Stimulated activated CD8-positive, alpha-beta memory T cell treated with anti-CD3 and anti-CD28 coated beads, Interleukin-12 subunit alpha, Interleukin-12 subunit beta, amount 100 ng/mL, for 24 hours (primary cell): ENCODE data around the gene ATP11C.
"Not testable (repeated sequence)": the region's sequence is repeated elsewhere in the genome, so short reads cannot be mapped to it uniquely, and the experiment has no call there.

ENCODE experiments used
- DNase-seq: peaks from one replicate; pipeline ENCODE4 v3.0.0-alpha.2; 2020; ENCODE audit errors: extremely low read depth

Gene ATP11C

GRCh38 chrX:139924069-139924695, 8.7 kb downstream of the ATP11C start:
- DNase-seq: no peak

GRCh38 chrX:139921142-139921541, 11.7 kb downstream of the ATP11C start:
- DNase-seq: not testable (repeated sequence)

- DNase-seq: no peak
These were observed 12.5 kb downstream of the ATP11C start for GRCh38 chrX:139920316-139920715.

GRCh38 chrX:139914421-139914820, 18.4 kb downstream of the ATP11C start:
- no peak for DNase-seq

- DNase-seq: no peak
These were observed 23.1 kb downstream of the ATP11C start for GRCh38 chrX:139909712-139910111.

- DNase-seq: no peak
These were observed 25.8 kb downstream of the ATP11C start for GRCh38 chrX:139907078-139907477.

GRCh38 chrX:139905743-139906142, 27.1 kb downstream of the ATP11C start:
- no peak for DNase-seq

- no peak for DNase-seq
These were observed 27.8 kb downstream of the ATP11C start for GRCh38 chrX:139905051-139905450.

- DNase-seq: no peak
These were observed 29.6 kb downstream of the ATP11C start for GRCh38 chrX:139903210-139903609.

GRCh38 chrX:139902559-139902958, 30.3 kb downstream of the ATP11C start:
- no peak for DNase-seq

- DNase-seq: no peak
These were observed 34.5 kb downstream of the ATP11C start for GRCh38 chrX:139898334-139898733.

- no peak for DNase-seq
These were observed 40.3 kb downstream of the ATP11C start for GRCh38 chrX:139892512-139892911.

GRCh38 chrX:139890991-139891700, 41.7 kb downstream of the ATP11C start:
- no peak for DNase-seq

GRCh38 chrX:139889760-139890159, 43.1 kb downstream of the ATP11C start:
- no peak for DNase-seq

- DNase-seq: no peak
These were observed 48.9 kb downstream of the ATP11C start for GRCh38 chrX:139883984-139884383.

- no peak for DNase-seq
These were observed 50.6 kb downstream of the ATP11C start for GRCh38 chrX:139882299-139882698.

- DNase-seq: no peak
These were observed 51.3 kb downstream of the ATP11C start for GRCh38 chrX:139881572-139881971.

GRCh38 chrX:139881130-139881529, 51.7 kb downstream of the ATP11C start:
- no peak for DNase-seq

GRCh38 chrX:139877710-139878414, 55.0 kb downstream of the ATP11C start:
- no peak for DNase-seq

GRCh38 chrX:139875841-139876240, 57.0 kb downstream of the ATP11C start:
- no peak for DNase-seq

GRCh38 chrX:139869796-139870195, 63.1 kb downstream of the ATP11C start:
- no peak for DNase-seq

GRCh38 chrX:139864640-139865039, 68.2 kb downstream of the ATP11C start:
- DNase-seq: no peak

GRCh38 chrX:139862208-139862607, 70.6 kb downstream of the ATP11C start:
- no peak for DNase-seq
